ENCODE results near the gene SUMO3.

Gene SUMO3

DNA sequence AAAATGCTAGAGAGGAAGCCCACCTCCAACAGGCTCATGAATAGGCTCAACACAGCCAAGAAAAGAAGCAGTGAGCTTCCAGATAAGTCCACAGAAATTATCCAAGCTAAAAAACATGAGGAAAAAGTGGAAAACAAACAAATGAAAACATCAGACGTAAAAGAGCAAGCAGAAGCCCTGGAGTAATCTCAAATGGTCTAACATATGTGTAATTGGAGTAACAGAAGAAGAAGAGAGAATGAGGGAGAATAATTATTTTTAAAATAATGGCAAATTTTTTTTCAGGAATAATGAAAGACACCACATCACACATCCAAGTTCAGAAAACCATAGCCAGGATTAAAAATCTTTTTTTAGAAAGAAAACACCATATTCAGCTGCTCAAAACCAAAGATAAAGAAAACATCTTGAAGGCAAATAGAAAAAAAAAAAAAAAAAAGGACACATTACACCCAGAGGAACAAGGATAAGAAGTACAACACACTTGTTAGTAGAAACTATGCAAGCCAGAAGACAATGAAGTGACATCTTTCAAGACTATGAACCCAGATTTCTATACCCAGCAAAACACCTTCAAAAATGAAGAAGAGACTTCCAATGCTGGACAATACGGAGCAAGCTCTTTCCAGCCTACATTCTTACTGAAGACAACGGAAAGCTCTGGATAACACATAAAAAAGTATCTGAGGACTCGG, 10.6 kb upstream of the SUMO3 start:
- no peak for DNase-seq

DNA sequence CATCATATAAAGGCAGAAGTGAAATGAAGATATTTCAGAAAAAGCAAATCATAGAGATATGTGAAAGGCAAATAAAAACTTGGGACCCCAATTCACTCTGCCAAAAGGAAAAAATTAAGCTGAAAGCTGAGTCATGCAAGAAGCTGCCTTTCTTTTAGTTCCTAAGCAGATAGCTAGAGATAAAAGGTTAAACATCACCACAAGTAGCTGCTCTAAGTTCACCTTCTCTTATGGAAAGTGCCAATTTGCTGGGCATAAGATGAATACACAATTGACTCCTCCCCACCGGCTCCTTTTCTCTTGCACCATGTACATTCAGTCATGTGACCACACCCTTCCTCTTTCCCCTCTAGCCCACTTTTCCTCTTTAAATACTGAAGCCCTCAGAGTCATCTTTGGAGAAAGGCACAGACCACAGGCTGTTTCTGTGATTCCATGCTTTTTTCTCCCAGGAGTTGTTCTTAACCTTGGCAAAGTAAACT, 5.4 kb upstream of the SUMO3 start:
- DNase-seq, result no peak

- no peak for DNase-seq
These were observed 4.8 kb upstream of the SUMO3 start for GRCh38 chr21:44822484-44823178.

GRCh38 chr21:44820851-44821250, 3.0 kb upstream of the SUMO3 start:
- no peak for DNase-seq

DNA sequence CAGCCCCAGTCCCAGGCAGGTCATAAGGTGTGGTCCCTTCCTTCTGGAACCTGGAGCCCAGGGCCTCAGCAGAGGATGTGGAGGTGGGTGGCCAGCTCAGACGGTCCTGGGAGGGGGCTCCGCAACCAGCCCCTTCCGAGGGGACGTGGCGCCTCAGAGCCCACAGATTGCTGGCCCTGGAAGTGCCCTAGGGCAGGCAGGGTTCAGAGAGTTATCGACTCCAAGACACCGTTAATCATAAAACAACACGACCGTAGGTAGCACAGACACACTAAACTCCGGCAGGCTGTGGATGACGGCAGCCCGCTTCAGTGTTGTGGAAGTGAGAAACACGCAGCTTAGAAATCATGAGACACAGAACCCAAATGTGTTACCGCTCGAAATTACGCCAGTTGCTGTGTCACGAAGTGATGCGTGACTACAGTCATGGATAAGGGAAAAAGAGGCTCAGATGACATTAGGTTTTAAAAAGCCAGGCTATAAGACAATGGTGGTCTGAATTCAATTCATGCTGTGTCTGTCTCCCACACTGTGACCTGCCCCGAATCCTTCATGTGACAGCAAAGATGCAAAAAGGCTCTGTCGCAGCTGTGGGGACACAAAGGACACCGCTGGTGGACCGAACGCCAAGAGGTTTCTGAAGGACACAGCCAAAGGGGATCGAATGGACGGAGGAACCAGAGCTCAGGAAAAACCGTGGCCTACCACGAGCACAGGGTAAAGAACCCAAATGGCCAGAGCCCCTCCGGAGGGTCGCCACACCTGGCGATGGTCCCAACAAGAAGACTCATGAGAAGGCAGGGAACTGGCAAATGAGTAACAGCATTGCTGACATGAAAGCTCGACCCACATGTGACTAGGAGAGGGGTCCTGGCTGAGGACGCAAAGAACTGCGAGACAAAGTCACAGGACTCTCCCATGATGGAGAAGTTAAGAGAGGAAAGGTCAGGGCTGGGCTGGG, 1.7 kb upstream of the SUMO3 start:
- no peak for DNase-seq

- DNase-seq, result no peak
These were observed 764 bp upstream of the SUMO3 start for GRCh38 chr21:44818640-44819011.

GRCh38 chr21:44817506-44817880, 369 bp downstream of the SUMO3 start:
- peak; percentile 89 for DNase-seq

DNA sequence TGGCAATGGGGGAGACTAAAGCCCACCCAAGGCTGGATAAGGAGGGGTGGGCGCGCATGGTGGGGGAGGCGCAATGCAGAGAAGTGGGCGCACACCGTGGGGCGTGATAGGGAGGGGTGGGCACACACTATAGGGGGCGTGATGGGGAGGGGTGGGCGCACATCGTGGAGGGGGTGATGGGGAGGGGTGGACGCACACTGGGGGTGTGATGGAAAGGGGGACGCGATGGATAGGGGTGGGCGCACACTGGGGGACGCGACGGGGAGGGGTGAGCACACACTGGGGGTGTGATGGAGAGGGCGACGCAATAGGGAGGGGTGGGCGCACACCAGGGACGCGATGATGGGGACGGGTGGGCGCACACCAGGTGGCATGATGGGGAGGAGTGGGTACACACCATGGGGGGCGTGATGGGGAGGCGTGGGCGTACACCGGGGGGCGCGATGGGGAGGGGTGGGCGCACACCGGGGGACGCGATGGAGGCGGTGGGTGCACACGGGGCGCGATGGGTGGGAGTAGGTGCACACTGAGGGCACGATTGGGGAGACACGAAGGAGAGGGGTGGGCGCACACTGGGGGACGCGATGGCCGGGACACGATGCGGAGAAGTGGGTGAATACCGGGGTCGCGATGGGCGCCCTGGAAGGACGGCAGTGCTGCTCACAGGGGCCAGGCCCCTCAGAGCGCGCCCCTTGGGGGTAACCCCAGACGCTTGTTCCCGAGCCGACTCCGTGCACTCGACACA, 929 bp downstream of the SUMO3 start:
- no peak for DNase-seq

DNA sequence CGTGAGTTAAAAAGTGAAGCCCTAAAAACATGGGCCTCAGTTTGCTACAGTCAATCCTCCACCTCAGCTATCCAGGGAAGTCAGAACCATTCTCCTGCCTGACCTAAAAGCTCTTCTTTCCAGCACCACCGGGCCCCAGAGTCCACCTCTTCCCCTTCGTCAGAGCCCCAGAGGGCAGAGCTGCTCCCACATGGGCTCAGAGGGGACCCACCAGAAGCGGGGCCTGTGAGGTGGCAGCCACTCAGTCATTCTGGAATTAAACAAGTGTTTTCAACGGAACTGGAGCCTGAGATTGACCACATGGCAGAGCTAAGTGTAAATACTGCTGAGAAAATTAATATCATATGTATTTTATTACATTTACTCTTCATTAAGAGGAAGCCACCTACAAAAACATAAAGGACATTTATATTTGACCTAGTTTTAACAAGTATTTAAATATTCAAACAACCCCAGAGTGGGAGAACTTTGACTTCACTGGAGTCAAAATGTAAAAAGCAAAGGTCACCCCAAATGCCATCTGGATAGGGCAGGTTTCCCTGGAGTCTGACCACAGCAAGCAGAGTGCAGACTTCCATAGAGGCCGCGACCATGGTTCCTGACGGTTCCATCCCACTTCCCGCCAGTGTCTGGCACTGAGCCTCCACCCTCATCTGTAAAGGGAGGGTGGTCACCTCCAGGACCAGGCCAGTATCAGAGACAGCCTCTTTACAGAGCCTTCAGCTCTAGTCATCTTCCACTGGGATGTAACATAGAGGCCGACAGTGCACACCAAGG, 1.8 kb downstream of the SUMO3 start:
- no peak for DNase-seq

DNA sequence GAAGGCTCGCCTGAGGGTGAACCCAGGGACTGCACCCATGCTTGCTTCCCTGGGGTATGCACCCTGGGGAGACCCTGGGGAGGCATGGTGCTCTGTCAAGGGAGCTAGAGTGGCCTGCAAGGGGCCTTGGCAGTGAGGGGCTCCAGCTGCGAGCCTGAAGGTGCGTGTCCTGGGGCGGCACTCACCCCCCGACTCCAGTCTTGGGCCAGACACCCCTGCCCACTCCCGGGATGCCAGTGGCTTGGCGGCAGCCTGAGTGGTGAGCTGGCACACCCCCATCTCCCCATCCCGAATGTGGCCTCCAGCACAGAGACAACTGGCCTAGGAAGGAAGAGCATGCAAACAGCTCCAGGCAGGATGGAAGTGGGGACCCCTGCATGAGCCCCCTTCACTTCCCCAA, 2.6 kb downstream of the SUMO3 start:
- DNase-seq, result no peak

- DNase-seq, result no peak
These were observed 3.3 kb downstream of the SUMO3 start for GRCh38 chr21:44814498-44815023.

DNA sequence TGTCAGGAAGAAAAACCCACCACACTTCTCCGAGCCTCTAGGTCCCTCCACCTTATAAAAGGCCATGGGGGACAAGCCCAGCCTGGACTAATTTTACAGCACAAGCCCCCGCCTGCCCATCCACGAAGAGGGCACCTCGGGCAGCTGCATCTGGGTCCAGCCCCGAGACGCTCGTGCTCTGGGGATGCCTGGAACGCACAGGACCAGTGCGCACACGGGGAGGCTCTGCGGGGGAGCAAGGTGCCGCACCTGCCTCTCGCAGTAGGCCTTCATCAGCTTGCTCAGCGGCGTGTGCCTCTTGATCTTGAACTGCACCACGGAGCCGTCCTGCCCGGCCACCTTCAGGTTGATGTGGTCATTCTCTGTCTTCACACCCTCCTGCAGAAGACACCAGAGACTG, 4.1 kb downstream of the SUMO3 start:
- DNase-seq, result no peak

GRCh38 chr21:44813149-44813548, 4.7 kb downstream of the SUMO3 start:
- DNase-seq, result no peak

DNA sequence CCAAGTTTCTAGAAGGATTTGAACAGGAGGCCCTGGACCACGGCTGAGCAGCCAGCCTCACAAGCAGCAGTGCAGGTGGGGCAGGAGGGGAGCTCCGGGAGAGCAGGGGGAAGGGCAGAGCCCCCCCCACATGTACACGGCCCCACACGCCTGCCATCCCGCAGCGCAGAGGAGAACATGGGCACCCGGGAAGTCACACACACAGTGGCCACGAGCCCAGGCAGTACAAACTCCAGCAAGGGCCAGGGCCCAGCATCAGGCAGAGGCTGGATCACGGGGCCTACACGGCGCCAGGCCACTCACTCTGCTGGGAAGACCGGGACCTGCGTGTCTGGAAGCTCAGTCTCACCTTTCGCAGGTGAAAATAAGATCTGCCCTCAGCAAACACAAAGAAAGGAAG, 5.2 kb downstream of the SUMO3 start:
- no peak for DNase-seq

DNA sequence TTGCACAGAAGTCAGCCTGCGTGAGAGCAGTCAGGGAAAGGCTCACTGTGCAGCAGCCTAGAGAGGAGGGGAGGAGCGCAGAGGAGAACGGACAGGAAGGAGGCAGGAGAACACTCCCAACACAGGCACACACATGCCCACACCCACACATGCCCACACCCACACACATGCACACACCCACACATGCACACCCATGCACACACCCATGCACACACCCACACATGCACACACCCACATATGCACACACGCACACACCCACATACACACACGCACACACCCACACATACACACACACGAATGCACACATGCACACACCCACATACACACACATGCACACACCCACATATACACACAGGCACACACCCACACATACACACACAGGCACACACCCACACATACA, 7.1 kb downstream of the SUMO3 start:
- DNase-seq, result no peak

- DNase-seq, result no peak
These were observed 12.0 kb downstream of the SUMO3 start for GRCh38 chr21:44805859-44806258.

- DNase-seq, result no peak
These were observed 12.6 kb downstream of the SUMO3 start for GRCh38 chr21:44805226-44805625.

GRCh38 chr21:44804762-44805161, 13.1 kb downstream of the SUMO3 start:
- no peak for DNase-seq

GRCh38 chr21:44803651-44804050, 14.2 kb downstream of the SUMO3 start:
- no peak for DNase-seq

DNA sequence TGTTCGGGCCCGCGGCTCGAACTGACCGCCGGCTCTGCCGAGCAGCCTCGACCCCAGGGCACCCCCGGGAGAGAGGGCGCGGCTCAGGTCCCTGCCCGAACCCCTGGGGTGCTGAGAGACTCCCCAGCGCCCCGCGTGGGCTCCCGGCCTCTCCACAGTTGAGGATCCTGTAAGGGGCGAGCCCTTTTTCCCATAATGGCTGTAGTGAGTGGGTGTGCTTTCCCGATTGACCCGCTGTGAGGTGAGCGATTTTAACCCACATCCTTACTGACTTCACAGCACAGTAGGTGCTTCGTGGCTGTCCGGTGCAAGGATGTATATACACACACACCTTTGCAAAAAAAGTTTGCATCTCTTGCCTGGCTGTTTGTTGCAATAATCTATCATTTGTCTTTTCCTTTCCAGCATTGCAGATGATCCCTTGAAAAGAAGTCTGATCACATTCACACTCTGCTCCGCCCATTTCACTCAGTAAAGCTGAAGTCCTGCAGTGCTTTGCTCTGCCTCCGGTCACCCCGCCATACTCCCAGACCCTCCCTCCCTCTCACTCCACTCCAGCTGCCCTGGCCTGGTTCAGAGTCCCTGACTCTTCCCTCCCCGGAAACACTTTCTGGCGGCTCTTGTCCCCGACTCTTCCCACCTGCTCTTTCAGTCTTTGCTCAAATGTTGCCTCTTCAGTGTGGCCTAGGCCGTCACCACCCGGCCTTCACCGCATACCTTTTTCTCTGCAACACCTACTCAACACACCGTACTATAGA, 15.3 kb downstream of the SUMO3 start:
- DNase-seq, result no peak

Data from central memory CD4-positive, alpha-beta T cell (primary cell).